Right lobe of liver (tissue), 6 donors: Measurements from ENCODE around the gene ADIPOR1. TPM values are rescaled to one million over a fixed set of nuclear protein-coding genes. Genes with fewer than 3 reads are reported as not detected.
A peak's percentile ranks its signal among the peaks of the same experiment; 100 is the strongest.

Source experiments
- ATAC-seq, 4 donors: fragments of 200-7000 bp; cut with Tn5 transposase; one replicate each; pipeline ENCODE4 v1.9.1; 2020; ENCODE audit warnings: mild to moderate bottlenecking in 4 of 4, moderate library complexity in 4 of 4
- DNase-seq, 3 donors: peaks; one replicate each; pipeline ENCODE4 v3.0.0-alpha.2; 2020
- H3K27ac ChIP-seq, 3 donors: fragments of 200-600 bp; one replicate each; pipeline ENCODE4 v1.8.0; 2022
- H3K27me3 ChIP-seq, 2 donors: fragments of 200-600 bp; one replicate each; pipeline ENCODE4 v1.8.0; 2022
- H3K36me3 ChIP-seq, 4 donors: fragments of 200-600 bp; sonication (generic) in 1 of 4; one replicate each; pipeline versions ENCODE4 v1.5.1 to v1.8.0; 2017 to 2022; ENCODE audit warnings: control low read depth in 1 of 4
- H3K4me1 ChIP-seq, 4 donors: fragments of 200-600 bp; sonication (generic) in 1 of 4; one replicate each; pipeline versions ENCODE4 v1.5.1 to v1.8.0; 2017 to 2022; ENCODE audit warnings: control low read depth in 1 of 4
- H3K4me3 ChIP-seq, 3 donors: fragments of 200-600 bp; one replicate each; pipeline ENCODE4 v1.8.0; 2022
- H3K9me3 ChIP-seq, 4 donors: fragments of 200-600 bp; sonication (generic) in 1 of 4; one replicate each; pipeline versions ENCODE4 v1.5.1 to v1.8.0; 2017 to 2022; ENCODE audit warnings: control low read depth in 1 of 4
- CTCF ChIP-seq, 4 donors: fragments of 200-600 bp in 3 of 4; fragments of 450-650 bp in 1 of 4; IDR thresholded peaks; one replicate each; pipeline versions ENCODE4 v1.5.1 to v1.8.0; 2016 to 2022; ENCODE audit warnings: antibody characterized with exemption in 4 of 4, mild to moderate bottlenecking in 2 of 4
- POLR2A ChIP-seq: fragments of 450-650 bp; IDR thresholded peaks from one replicate; pipeline ENCODE4 v1.6.1; 2017; ENCODE audit warnings: antibody characterized with exemption, mild to moderate bottlenecking
- WGBS: methylation state at CpG from one replicate; pipeline ENCODE4 v1.1.6; 2018; ENCODE audit warnings: low coverage, low lambda C conversion rate; ENCODE audit not compliant: insufficient coverage; ENCODE audit errors: missing lambda C conversion rate; 5-methylcytosine and 5-hydroxymethylcytosine counted together
- intact Hi-C, 2 donors: fragments of 100-400 bp; cut with DNase I; formaldehyde crosslinking; loops; one replicate each; pipeline versions ENCODE4 v1.11.2 to v1.14.1; 2022
- total RNA-seq, 6 experiments: library from RNA; depleted of rRNA in 2 of 6; stranded (reverse); fragments of >200 nt in 2 of 6; fragmentation: NEBNext Ultra II Directional in 3 of 6; extraction: Animal tissue kit (Norgen Biotek cat#: 25700) in 3 of 6; gene quantifications; one replicate each; pipeline versions ENCODE4 v1.1.0 to v1.2.4, GENCODE V29; 2016 to 2023
- donor health status: DM: no; HTN: yes; CAD: no.
- donor health status: DM: no; HTN: no; CAD: no.
- donor health status: DM: no; HTN: no; CAD: no.
- donor health status: DM: no; HTN: yes; CAD: no.
- donor health status: DM: no; HTN: yes; CAD: no.

ADIPOR1 gene
- total RNA-seq, 6 experiments from 2014 or later = 49.3 to 88.3 (median 61.1) TPM

DNA sequence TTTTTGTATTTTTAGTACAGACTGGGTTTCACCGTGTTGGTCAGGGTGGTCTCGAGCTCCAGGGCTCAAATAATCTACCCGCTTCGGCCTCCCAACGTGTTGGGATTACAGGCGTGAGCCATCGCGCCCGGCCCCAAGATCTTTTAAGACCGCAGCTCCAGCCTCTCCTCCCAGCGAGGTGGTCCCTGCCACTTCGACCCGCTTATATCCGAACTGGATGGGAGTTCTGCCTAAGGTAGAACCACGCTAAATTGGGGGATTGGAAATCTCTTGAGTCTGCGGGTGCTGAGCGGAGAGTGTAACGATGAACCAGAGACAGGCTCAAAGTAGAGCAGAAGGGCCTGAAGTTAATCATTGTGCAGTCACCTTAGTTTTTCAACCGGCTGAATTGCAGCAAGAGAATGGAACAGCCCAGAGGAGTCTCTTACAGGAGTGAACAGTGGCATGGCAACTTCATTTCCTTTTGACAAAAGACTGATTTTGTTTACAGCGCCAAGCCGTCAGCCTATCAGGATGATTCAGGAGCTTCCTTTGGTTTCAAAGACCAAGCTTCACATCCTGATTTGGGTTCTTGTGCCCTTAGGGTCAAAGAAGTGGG lies 9.7 kb upstream of the ADIPOR1 start:
- Histone ChIP-seq H3K4me3 (peak overlapping the region; percentile 44 to 96 (median 94)), H3K9me3 (no peaks in the 10 kb centered on the region), H3K36me3 (peaks cover 0 to 14% (median 0%) of the 10 kb centered on the region in 4 donors), H3K27me3 (no peaks in the 10 kb centered on the region), H3K27ac (peak overlapping the region; percentile 35 to 69 (median 56)), H3K4me1 (peaks cover 0 to 18% (median 6%) of the 10 kb centered on the region in 4 donors)
- intact Hi-C loops = no loop called here
- 2% methylated on average over 19 of the region's 21 CpGs for WGBS
- TF ChIP-seq POLR2A = no peak
- no peak for TF ChIP-seq CTCF (IDR thresholded peaks at IDR 0.05)
- ATAC-seq (peak; percentile 30 to 37 (median 34)), DNase-seq (no peak)

DNA sequence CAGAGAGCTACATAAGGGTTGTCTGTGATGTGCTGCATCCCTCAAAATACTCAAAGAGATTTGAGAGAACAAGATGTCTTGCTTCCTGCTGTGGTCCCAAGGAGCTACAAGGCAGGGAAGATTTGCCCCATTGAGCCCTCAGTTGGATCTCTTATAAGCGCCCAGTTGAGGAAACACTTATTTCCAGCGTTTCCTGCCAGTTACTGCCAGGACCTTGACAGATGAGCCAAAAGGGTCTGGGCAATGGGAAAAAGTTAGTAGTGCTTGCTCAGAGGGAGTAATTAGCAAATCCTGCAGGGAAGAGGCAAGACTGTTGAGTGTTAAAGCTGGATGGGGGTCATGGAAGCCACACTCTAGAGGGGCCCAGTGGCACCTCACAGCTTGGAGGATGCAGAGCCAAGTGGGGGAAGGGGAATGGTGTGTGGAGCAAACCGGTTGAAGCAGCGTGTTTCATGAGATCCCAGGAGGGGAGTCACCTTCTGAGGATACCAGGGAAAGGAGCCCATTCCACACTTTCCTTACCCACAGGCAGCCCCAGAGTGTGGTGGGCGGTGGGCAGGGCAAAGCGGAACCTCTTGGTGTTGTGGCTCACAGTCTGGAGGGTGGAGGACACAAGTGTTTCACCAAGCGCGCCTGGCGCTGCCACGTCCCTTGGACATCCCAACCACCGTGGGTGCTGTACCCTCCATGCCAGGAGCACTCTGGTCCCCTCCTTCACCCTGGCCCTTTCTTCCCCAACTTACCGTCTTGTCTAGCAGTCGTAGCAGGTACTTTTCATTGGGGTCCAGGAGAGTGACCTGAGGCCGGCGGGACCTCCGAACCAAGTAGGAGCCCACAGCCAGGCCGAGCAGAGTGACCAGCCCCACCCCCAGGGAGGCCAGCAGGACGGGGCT lies 8.1 kb upstream of the ADIPOR1 start:
- no peaks in the 10 kb centered on the region for H3K27me3 ChIP-seq
- ATAC-seq = no peak
- no peaks in the 10 kb centered on the region for H3K9me3 ChIP-seq
- 43% methylated on average over 6 of the region's 18 CpGs for WGBS
- no peak for TF ChIP-seq CTCF (IDR thresholded peaks at IDR 0.05)
- no peak for TF ChIP-seq POLR2A
- peak overlapping the region; percentile 69 to 88 (median 73) for H3K27ac ChIP-seq
- peaks cover 0 to 25% (median 0%) of the 10 kb centered on the region in 4 donors for H3K36me3 ChIP-seq
- peaks cover 0 to 18% (median 6%) of the 10 kb centered on the region in 4 donors for H3K4me1 ChIP-seq
- intact Hi-C loops = no loop called here
- DNase-seq = peak in 1 of 3 donors; percentile 30
- H3K4me3 ChIP-seq = peak overlapping the region; percentile 94 to 98 (median 96)

DNA sequence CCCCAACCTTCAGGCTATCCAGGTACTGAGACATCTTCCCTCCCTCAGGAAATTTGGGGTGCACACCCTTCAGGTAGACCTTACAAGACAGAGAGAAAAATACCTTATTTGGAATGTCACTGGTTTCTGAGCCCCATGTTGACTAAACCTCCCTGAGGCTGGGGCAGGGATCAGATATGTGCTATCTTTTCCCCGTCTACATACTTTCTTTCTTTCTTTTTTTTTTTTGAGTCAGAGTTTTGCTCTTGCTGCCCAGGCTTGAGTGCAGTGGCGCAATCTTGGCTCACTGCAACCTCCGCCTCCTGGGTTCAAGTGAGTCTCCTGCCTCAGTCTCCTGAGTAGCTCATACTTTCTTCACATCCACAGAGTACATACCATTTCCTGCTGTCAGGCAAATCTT lies 7.3 kb upstream of the ADIPOR1 start:
- H3K9me3 ChIP-seq = no peaks in the 10 kb centered on the region
- H3K4me3 ChIP-seq = no peak overlapping the region
- WGBS = 67% methylated on average over 1 of the region's 3 CpGs
- ATAC-seq = no peak
- no peak for TF ChIP-seq CTCF (IDR thresholded peaks at IDR 0.05)
- no peak for TF ChIP-seq POLR2A
- intact Hi-C loops = no loop called here
- H3K4me1 ChIP-seq = peaks cover 0 to 18% (median 6%) of the 10 kb centered on the region in 4 donors
- peaks cover 0 to 25% (median 0%) of the 10 kb centered on the region in 4 donors for H3K36me3 ChIP-seq
- H3K27me3 ChIP-seq = no peaks in the 10 kb centered on the region
- DNase-seq = no peak
- no peak overlapping the region for H3K27ac ChIP-seq

- H3K27ac ChIP-seq = no peak overlapping the region
- no peak overlapping the region for H3K4me3 ChIP-seq
- H3K9me3 ChIP-seq = no peaks in the 10 kb centered on the region
- peaks cover 0 to 25% (median 0%) of the 10 kb centered on the region in 4 donors for H3K36me3 ChIP-seq
- intact Hi-C loops = no loop called here
- no peaks in the 10 kb centered on the region for H3K27me3 ChIP-seq
- peaks cover 0 to 18% (median 6%) of the 10 kb centered on the region in 4 donors for H3K4me1 ChIP-seq
- no CpG with 5 or more reads among the region's 6 CpGs for WGBS
- ATAC-seq = no peak
- TF ChIP-seq POLR2A (no peak), CTCF (IDR thresholded peaks at IDR 0.05) (no peak)
- DNase-seq = no peak
Measured at GRCh38 chr1:202964791-202965410, 6.8 kb upstream of the ADIPOR1 start.
